SK-N-SH (cell line): Measurements from ENCODE around the gene SORL1. TPM values are rescaled to one million over a fixed set of nuclear protein-coding genes. Genes with fewer than 3 reads are reported as not detected.

Source experiments
- CTCF ChIA-PET: fragments of 300-600, 350-600 bp; formaldehyde crosslinking; extraction: SDS; loops from one replicate; lab custom pipeline; 2021; lab: Yijun Ruan, JAX
- POLR2A ChIA-PET: fragments of 350-600 bp; sonication (Branson Sonifier 250); formaldehyde crosslinking; extraction: SDS; loops from one replicate; lab custom pipeline; 2020; ENCODE audit warnings: antibody characterized with exemption, inconsistent platforms; lab: Yijun Ruan, JAX
- DNase-seq: peaks from one replicate; pipeline ENCODE4 v3.0.0; 2012
- H2AFZ ChIP-seq: fragments of 200-600 bp; sonication (generic); 2 replicates; pipeline ENCODE4 v1.8.1; 2016; ENCODE audit warnings: antibody characterized with exemption, mild to moderate bottlenecking, low read depth
- H3F3A ChIP-seq: fragments of 200-600 bp; sonication (generic); replicated peaks from 2 replicates; pipeline ENCODE3; 2016; ENCODE audit warnings: antibody characterized with exemption, mild to moderate bottlenecking; ENCODE audit not compliant: insufficient read depth
- H3K27ac ChIP-seq, 2 experiments: fragments of 200-500 bp in 1 of 2; fragments of 200-600 bp in 1 of 2; sonication (Bioruptor generic) in 1 of 2; sonication (generic), shearing (Covaris generic) in 1 of 2; 2 replicates each; pipeline versions ENCODE4 v1.5.1 to v1.6.1; 2014 to 2016; ENCODE audit warnings: low read depth in 2 of 2, inconsistent platforms in 1 of 2, low read length in 1 of 2, mild to moderate bottlenecking in 1 of 2, mixed read lengths in 1 of 2
- H3K27me3 ChIP-seq: fragments of 200-600 bp; sonication (generic), shearing (Covaris generic); 2 replicates; pipeline ENCODE4 v1.6.1; 2016; ENCODE audit warnings: mixed run types; ENCODE audit not compliant: insufficient read depth
- H3K36me3 ChIP-seq, 2 experiments: fragments of 200-500 bp in 1 of 2; fragments of 200-600 bp in 1 of 2; sonication (Bioruptor generic) in 1 of 2; sonication (generic) in 1 of 2; replicated peaks in 1 of 2; 2 replicates each; pipeline versions ENCODE3 to v1.5.1; 2014 to 2016; ENCODE audit warnings: low read length in 1 of 2, mild to moderate bottlenecking in 1 of 2; ENCODE audit not compliant: insufficient read depth in 2 of 2, control insufficient read depth in 1 of 2
- H3K4me1 ChIP-seq, 2 experiments: fragments of 200-500 bp in 1 of 2; fragments of 200-600 bp in 1 of 2; sonication (Bioruptor generic) in 1 of 2; sonication (generic), shearing (Covaris generic) in 1 of 2; 2 replicates each; pipeline versions ENCODE4 v1.5.1 to v1.6.1; 2014 to 2016; ENCODE audit warnings: low read depth in 1 of 2, low read length in 1 of 2, mixed run types in 1 of 2; ENCODE audit not compliant: insufficient read depth in 2 of 2, control insufficient read depth in 1 of 2
- H3K4me2 ChIP-seq: fragments of 200-600 bp; sonication (generic), shearing (Covaris generic); 2 replicates; pipeline ENCODE4 v1.6.1; 2017; ENCODE audit warnings: mixed run types
- H3K4me3 ChIP-seq, 2 experiments: fragments of 200-500 bp in 1 of 2; fragments of 200-600 bp in 1 of 2; sonication (Bioruptor generic) in 1 of 2; sonication (generic), shearing (Covaris generic) in 1 of 2; 2 replicates each; pipeline versions ENCODE4 v1.5.1 to v1.8.1; 2014 to 2016; ENCODE audit warnings: low read depth in 2 of 2, inconsistent platforms in 1 of 2, low read length in 1 of 2, mild to moderate bottlenecking in 1 of 2, mixed read lengths in 1 of 2, moderate library complexity in 1 of 2
- H3K79me2 ChIP-seq: fragments of 200-600 bp; sonication (generic); 2 replicates; pipeline ENCODE4 v1.8.1; 2017; ENCODE audit warnings: mild to moderate bottlenecking; ENCODE audit not compliant: insufficient read depth
- H3K9ac ChIP-seq: fragments of 200-600 bp; sonication (generic); 2 replicates; pipeline ENCODE4 v1.6.1; 2017; ENCODE audit warnings: mixed run types
- H3K9me2 ChIP-seq: fragments of 200-600 bp; sonication (generic); 2 replicates; pipeline ENCODE4 v1.6.1; 2017; ENCODE audit warnings: mixed run types
- H3K9me3 ChIP-seq: fragments of 200-600 bp; sonication (generic); 2 replicates; pipeline ENCODE4 v1.6.1; 2017; ENCODE audit warnings: mixed run types, mild to moderate bottlenecking, moderate library complexity
- H4K20me1 ChIP-seq: fragments of 200-600 bp; sonication (generic); 2 replicates; pipeline ENCODE4 v1.6.1; 2017; ENCODE audit warnings: mild to moderate bottlenecking, mixed run types; ENCODE audit not compliant: insufficient read depth
- CTCF ChIP-seq: fragments of 200-600 bp; sonication (generic); IDR thresholded peaks from 2 replicates; pipeline ENCODE4 v1.6.1; 2017; ENCODE audit warnings: antibody characterized with exemption, mild to moderate bottlenecking, moderate library complexity
- EZH2phosphoT487 ChIP-seq: fragments of 200-600 bp; sonication (generic); IDR thresholded peaks from 2 replicates; pipeline ENCODE4 v1.6.1; 2017; ENCODE audit warnings: low read depth, mixed run types, mild to moderate bottlenecking, antibody characterized with exemption, moderate library complexity, borderline replicate concordance
- FOXM1 ChIP-seq: IDR thresholded peaks from 2 replicates; pipeline ENCODE4 v1.4.0; 2012; ENCODE audit warnings: low read depth, mild to moderate bottlenecking
- GABPA ChIP-seq: IDR thresholded peaks from 2 replicates; pipeline ENCODE4 v1.4.0; 2012; ENCODE audit warnings: low read depth, mild to moderate bottlenecking
- RAD21 ChIP-seq: IDR thresholded peaks from 2 replicates; pipeline ENCODE4 v1.6.1; 2012; ENCODE audit warnings: mild to moderate bottlenecking, low read length
- REST ChIP-seq: IDR thresholded peaks from 2 replicates; pipeline ENCODE4 v1.6.1; 2012; ENCODE audit warnings: mild to moderate bottlenecking, low read depth, low read length, moderate library complexity
- RXRA ChIP-seq: IDR thresholded peaks from 2 replicates; pipeline ENCODE4 v1.4.0; 2012; ENCODE audit warnings: low read depth, mild to moderate bottlenecking, borderline replicate concordance
- SIN3A ChIP-seq: IDR thresholded peaks from 2 replicates; pipeline ENCODE4 v1.6.1; 2012; ENCODE audit warnings: low read depth, mild to moderate bottlenecking, low read length, moderate library complexity, borderline replicate concordance
- SMC3 ChIP-seq: IDR thresholded peaks from 2 replicates; pipeline ENCODE4 v1.6.1; 2012; ENCODE audit warnings: low read depth, low read length, improper control_type of control experiment
- WGBS: methylation state at CpG from one replicate; pipeline ENCODE4 v1.1.6; 2017; ENCODE audit warnings: low lambda C conversion rate; 5-methylcytosine and 5-hydroxymethylcytosine counted together
- polyA plus RNA-seq, 3 experiments: library from polyadenylated mRNA; depleted of rRNA; stranded (reverse); fragments of >200 nt; gene quantifications; 2 replicates each; pipeline ENCODE4 v1.2.3, GENCODE V29; 2012

Gene SORL1
- polyA plus RNA-seq, 1 of the 3 experiments (the other 2 are of a cell fraction): 7.1 TPM

GRCh38 chr11:121446752-121447156 lies 5.4 kb upstream of the SORL1 start:
- ChIA-PET POLR2A (no interaction called here), CTCF (interaction anchor here (0.7 to 2.2 kb wide), 6 partner anchors 10 to 145 kb away, joined by 3 to 11 read pairs (median 4); no protein-coding TSS in a partner anchor)
- 36% methylated on average over 4 of the region's 4 CpGs for WGBS
- Histone ChIP-seq H3F3A (no peaks in the 10 kb centered on the region), H3K36me3 (no peaks in the 10 kb centered on the region), H3K27ac (no peak overlapping the region), H3K9me2 (no peaks in the 10 kb centered on the region), H4K20me1 (no peaks in the 10 kb centered on the region), H3K9ac (no peak overlapping the region), H3K4me1 (peaks cover 0 to 2% of the 10 kb centered on the region in 2 experiments; a peak in 1 of 4 replicates), H3K9me3 (no peaks in the 10 kb centered on the region), H2AFZ (no peak overlapping the region), H3K4me2 (no peak overlapping the region), H3K27me3 (peaks cover 14% of the 10 kb centered on the region; the same call in 1 of the 2 replicates), H3K79me2 (no peaks in the 10 kb centered on the region), H3K4me3 (no peak overlapping the region)
- peak; percentile 67 for DNase-seq
- TF ChIP-seq RAD21: peak; percentile 62
- no peak for TF ChIP-seq FOXM1
- TF ChIP-seq SIN3A: no peak
- TF ChIP-seq REST: no peak
- TF ChIP-seq SMC3: peak; percentile 49
- no peak for TF ChIP-seq EZH2phosphoT487
- peak; percentile 39 for TF ChIP-seq CTCF

- Histone ChIP-seq H3K9me2 (no peaks in the 10 kb centered on the region), H3K9ac (no peak overlapping the region), H3K4me2 (no peak overlapping the region), H3F3A (no peaks in the 10 kb centered on the region), H3K4me1 (peaks cover 0 to 7% of the 10 kb centered on the region in 2 experiments; a peak in 2 of 4 replicates), H4K20me1 (no peaks in the 10 kb centered on the region), H3K27me3 (peaks cover 24% of the 10 kb centered on the region), H3K27ac (no peak overlapping the region), H3K36me3 (no peaks in the 10 kb centered on the region), H2AFZ (no peak overlapping the region), H3K4me3 (no peak overlapping the region), H3K79me2 (no peaks in the 10 kb centered on the region), H3K9me3 (no peaks in the 10 kb centered on the region)
- TF ChIP-seq RXRA: no peak
- TF ChIP-seq GABPA: no peak
- WGBS: 91% methylated on average over 4 of the region's 4 CpGs
- CTCF ChIA-PET: interaction anchor here (2.2 kb wide), 1 partner anchor 143 kb away, joined by 11 read pairs; no protein-coding TSS in a partner anchor
- POLR2A ChIA-PET: no interaction called here
- no peak for DNase-seq
Observed at GRCh38 chr11:121448011-121448410, 4.1 kb upstream of the SORL1 start.
